Cerebellar cortex (tissue), 1 donor: Measurements from ENCODE around the gene IL31RA.
A peak's percentile ranks its signal among the peaks of the same experiment; 100 is the strongest.

Experiments used
- DNase-seq: peaks from one replicate; pipeline ENCODE4 v3.0.0-alpha.2; 2015; ENCODE audit warnings: low spot score

IL31RA gene

GRCh38 chr5:55902696-55903095 lies 51.5 kb downstream of the IL31RA start:
- no peak for DNase-seq

GRCh38 chr5:55903121-55903701 lies 52.1 kb downstream of the IL31RA start:
- no peak for DNase-seq

- DNase-seq = no peak
These were observed 53.0 kb downstream of the IL31RA start for GRCh38 chr5:55904152-55904551.

GRCh38 chr5:55905251-55905650 lies 54.1 kb downstream of the IL31RA start:
- no peak for DNase-seq

- no peak for DNase-seq
These were observed 56.8 kb downstream of the IL31RA start for GRCh38 chr5:55907927-55908326.

- DNase-seq = no peak
These were observed 57.6 kb downstream of the IL31RA start for GRCh38 chr5:55908804-55909203.

- DNase-seq = no peak
These were observed 60.9 kb downstream of the IL31RA start for GRCh38 chr5:55911784-55912653.

- DNase-seq = no peak
These were observed 62.6 kb downstream of the IL31RA start for GRCh38 chr5:55913466-55914413.

GRCh38 chr5:55914971-55915370 lies 63.8 kb downstream of the IL31RA start:
- no peak for DNase-seq

- DNase-seq = no peak
These were observed 64.6 kb downstream of the IL31RA start for GRCh38 chr5:55915783-55916182.

GRCh38 chr5:55916986-55917385 lies 65.8 kb downstream of the IL31RA start:
- DNase-seq = no peak

- DNase-seq = no peak
These were observed 66.4 kb downstream of the IL31RA start for GRCh38 chr5:55917402-55918086.

GRCh38 chr5:55918087-55919035 lies 67.2 kb downstream of the IL31RA start:
- no peak for DNase-seq

- no peak for DNase-seq
These were observed 68.5 kb downstream of the IL31RA start for GRCh38 chr5:55919625-55920024.

- DNase-seq = peak; percentile 15
These were observed 69.6 kb downstream of the IL31RA start for GRCh38 chr5:55920784-55921183.

GRCh38 chr5:55921617-55922016 lies 70.5 kb downstream of the IL31RA start:
- no peak for DNase-seq

- no peak for DNase-seq
These were observed 72.1 kb downstream of the IL31RA start for GRCh38 chr5:55923177-55923771.

- DNase-seq = no peak
These were observed 72.8 kb downstream of the IL31RA start for GRCh38 chr5:55923865-55924500.

- DNase-seq = no peak
These were observed 73.6 kb downstream of the IL31RA start for GRCh38 chr5:55924744-55925143.

- DNase-seq = no peak
These were observed 74.0 kb downstream of the IL31RA start for GRCh38 chr5:55925181-55925580.
